NT2/D1 (cell line): ENCODE measurements around the gene GNG12.

Experiments used
- DNase-seq: peaks from one replicate; pipeline ENCODE4 v3.0.0-alpha.2; 2011; ENCODE audit warnings: low read depth, low spot score
- H3K27me3 ChIP-seq: 2 replicates; pipeline ENCODE4 v1.6.0; 2011; ENCODE audit warnings: mild to moderate bottlenecking; ENCODE audit not compliant: insufficient read length, insufficient read depth
- H3K36me3 ChIP-seq: 2 replicates; pipeline ENCODE4 v1.6.1; 2011; ENCODE audit warnings: mild to moderate bottlenecking, low read length, mixed read lengths; ENCODE audit not compliant: insufficient read depth, insufficient read length
- H3K4me1 ChIP-seq: 2 replicates; pipeline ENCODE4 v1.5.1; 2011; ENCODE audit not compliant: insufficient read depth, insufficient read length
- H3K4me3 ChIP-seq: 2 replicates; pipeline ENCODE4 v1.5.1; 2011; ENCODE audit warnings: low read depth; ENCODE audit not compliant: insufficient read length
- H3K9ac ChIP-seq: 2 replicates; pipeline ENCODE4 v1.6.0; 2011; ENCODE audit warnings: low read depth; ENCODE audit not compliant: insufficient read length
- H3K9me3 ChIP-seq: 2 replicates; pipeline ENCODE4 v1.5.1; 2011; ENCODE audit warnings: mild to moderate bottlenecking, low read length; ENCODE audit not compliant: insufficient read depth
- SUZ12 ChIP-seq: IDR thresholded peaks from 2 replicates; pipeline ENCODE4 v1.6.1; 2011; ENCODE audit not compliant: insufficient read length, insufficient read depth; ENCODE audit errors: extremely low read depth
- YY1 ChIP-seq: IDR thresholded peaks from 2 replicates; pipeline ENCODE4 v1.6.1; 2011; ENCODE audit not compliant: insufficient read length, insufficient read depth
- ZNF274 ChIP-seq: IDR thresholded peaks from 2 replicates; pipeline ENCODE4 v1.6.1; 2011; ENCODE audit warnings: mild to moderate bottlenecking, low read depth, low read length

Gene GNG12

DNA sequence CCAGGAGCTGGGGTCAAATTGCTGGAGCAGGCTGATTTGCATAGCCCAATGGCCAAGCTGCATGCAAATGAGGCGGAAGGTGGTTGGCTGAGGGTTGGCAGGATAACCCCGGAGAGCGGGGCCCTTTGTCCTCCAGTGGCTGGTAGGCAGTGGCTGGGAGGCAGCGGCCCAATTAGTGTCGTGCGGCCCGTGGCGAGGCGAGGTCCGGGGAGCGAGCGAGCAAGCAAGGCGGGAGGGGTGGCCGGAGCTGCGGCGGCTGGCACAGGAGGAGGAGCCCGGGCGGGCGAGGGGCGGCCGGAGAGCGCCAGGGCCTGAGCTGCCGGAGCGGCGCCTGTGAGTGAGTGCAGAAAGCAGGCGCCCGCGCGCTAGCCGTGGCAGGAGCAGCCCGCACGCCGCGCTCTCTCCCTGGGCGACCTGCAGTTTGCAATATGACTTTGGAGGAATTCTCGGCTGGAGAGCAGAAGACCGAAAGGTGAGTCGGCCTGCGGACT, 148.2 kb downstream of the GNG12 start, which contains the start of gene GADD45A:
GADD45A (plus strand) TSS at position 135 of the 491 bp plus-strand sequence; CDS start at position 429, 294 bp downstream.
- no peaks in the 10 kb centered on the region for H3K27me3 ChIP-seq
- DNase-seq = peak; percentile 100
- peak within 1 kb of the TSS; percentile 99 for H3K9ac ChIP-seq
- peaks cover 44% of the 10 kb centered on the region for H3K36me3 ChIP-seq
- peaks cover 2% of the 10 kb centered on the region for H3K4me1 ChIP-seq
- no peak for TF ChIP-seq SUZ12
- TF ChIP-seq ZNF274 = no peak
- TF ChIP-seq YY1 = no peak
- H3K4me3 ChIP-seq = peak within 1 kb of the TSS; percentile 99
- H3K9me3 ChIP-seq = no peaks in the 10 kb centered on the region

DNA sequence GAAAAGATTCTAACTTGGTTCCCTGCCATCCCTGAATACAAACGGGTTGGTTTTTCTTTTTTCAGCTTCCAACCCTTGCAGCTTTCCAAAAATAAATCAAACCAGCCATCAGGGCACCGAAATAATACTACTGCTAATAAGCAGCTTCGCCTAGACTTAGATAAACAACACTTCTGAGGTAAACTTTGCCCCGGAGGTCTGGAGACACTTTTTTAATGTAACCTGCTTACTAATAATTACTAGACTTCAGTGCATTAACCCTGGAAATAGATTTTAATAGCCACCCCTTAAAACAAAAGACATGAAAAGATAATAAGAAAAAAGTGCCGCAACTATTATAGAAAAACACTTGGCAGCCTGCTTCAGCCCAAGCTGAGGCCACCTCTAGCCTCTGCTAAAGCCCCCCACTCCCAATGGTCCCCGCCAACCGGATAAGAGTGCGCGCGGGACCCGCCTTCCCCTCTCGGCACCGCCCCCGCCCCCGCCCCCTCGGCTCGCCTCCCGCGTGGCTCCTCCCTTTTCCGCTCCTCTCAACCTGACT, 148.7 kb downstream of the GNG12 start:
- Histone ChIP-seq H3K4me3 (no peak overlapping the region), H3K4me1 (peaks cover 2% of the 10 kb centered on the region)
- DNase-seq = no peak

DNA sequence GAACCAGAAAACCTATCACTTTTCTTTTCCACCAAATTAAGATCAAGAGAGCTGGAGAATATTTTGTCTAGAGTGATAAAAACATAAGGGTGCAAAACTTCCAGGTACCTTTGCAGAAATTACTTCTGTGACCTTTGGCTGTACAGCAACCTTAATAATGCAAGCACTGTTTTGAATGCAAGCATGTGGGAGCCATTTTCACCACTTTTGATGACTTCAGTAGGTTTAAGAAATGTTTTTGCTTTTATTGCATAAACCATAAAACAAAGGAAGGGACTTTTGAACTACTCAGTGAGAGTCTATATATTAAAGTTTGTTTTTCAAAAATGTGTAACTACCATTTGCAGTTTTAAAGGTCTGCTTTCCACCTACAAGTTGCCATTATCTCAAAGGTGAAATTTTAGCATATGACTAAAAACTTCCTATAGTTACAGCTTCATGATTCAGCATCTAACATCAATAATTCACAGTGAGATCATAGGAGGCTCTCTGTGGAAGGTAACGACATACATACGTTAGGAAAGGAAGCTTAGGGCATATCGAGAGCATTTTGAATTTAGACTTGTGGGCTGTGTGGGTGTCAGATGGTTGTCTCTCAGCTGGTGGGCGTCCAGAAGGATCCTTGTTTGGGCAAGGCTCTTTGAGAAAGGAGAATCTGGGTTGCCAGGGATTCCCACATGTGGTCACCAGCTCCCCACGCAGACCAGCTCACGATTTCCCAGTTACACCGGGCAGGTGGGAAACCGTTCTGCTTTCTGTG, 149.3 kb downstream of the GNG12 start:
- peaks cover 34% of the 10 kb centered on the region for H3K36me3 ChIP-seq
- H3K4me1 ChIP-seq = peaks cover 2% of the 10 kb centered on the region
- no peak overlapping the region for H3K4me3 ChIP-seq

More for the DNA sequence above, 148.7 kb downstream of the GNG12 start:
- no peak overlapping the region for H3K9ac ChIP-seq
- H3K36me3 ChIP-seq = peaks cover 39% of the 10 kb centered on the region
- TF ChIP-seq YY1 (no peak), SUZ12 (no peak), ZNF274 (no peak)
- H3K9me3 ChIP-seq = no peaks in the 10 kb centered on the region
- H3K27me3 ChIP-seq = no peaks in the 10 kb centered on the region

GRCh38 chr1:67683316-67683715, 150.0 kb downstream of the GNG12 start:
- Histone ChIP-seq H3K9me3 (no peaks in the 10 kb centered on the region), H3K36me3 (peaks cover 28% of the 10 kb centered on the region), H3K4me1 (peaks cover 2% of the 10 kb centered on the region), H3K4me3 (no peak overlapping the region), H3K27me3 (no peaks in the 10 kb centered on the region), H3K9ac (no peak overlapping the region)
- no peak for DNase-seq
- TF ChIP-seq SUZ12 (no peak), YY1 (no peak)

More for the DNA sequence above, 149.3 kb downstream of the GNG12 start:
- Histone ChIP-seq H3K9ac (no peak overlapping the region), H3K9me3 (no peaks in the 10 kb centered on the region), H3K27me3 (no peaks in the 10 kb centered on the region)
- no peak for DNase-seq
- TF ChIP-seq YY1 (no peak), SUZ12 (no peak), ZNF274 (no peak)

- Histone ChIP-seq H3K9me3 (no peaks in the 10 kb centered on the region), H3K36me3 (peaks cover 22% of the 10 kb centered on the region), H3K27me3 (no peaks in the 10 kb centered on the region), H3K4me1 (peaks cover 2% of the 10 kb centered on the region), H3K4me3 (no peak overlapping the region), H3K9ac (no peak overlapping the region)
- no peak for TF ChIP-seq YY1
- TF ChIP-seq SUZ12 = no peak
- no peak for TF ChIP-seq ZNF274
- no peak for DNase-seq
Measured at GRCh38 chr1:67682659-67683197, 150.5 kb downstream of the GNG12 start.

- no peak for DNase-seq
- no peaks in the 10 kb centered on the region for H3K4me1 ChIP-seq
- H3K36me3 ChIP-seq = peaks cover under 1% of the 10 kb centered on the region
- no peak overlapping the region for H3K9ac ChIP-seq
- H3K27me3 ChIP-seq = no peaks in the 10 kb centered on the region
- TF ChIP-seq SUZ12 (no peak), YY1 (no peak), ZNF274 (no peak)
- H3K4me3 ChIP-seq = no peak overlapping the region
- H3K9me3 ChIP-seq = no peaks in the 10 kb centered on the region
Measured at GRCh38 chr1:67680486-67680885, 152.8 kb downstream of the GNG12 start.

- Histone ChIP-seq H3K9me3 (no peaks in the 10 kb centered on the region), H3K36me3 (no peaks in the 10 kb centered on the region), H3K4me3 (no peak overlapping the region), H3K4me1 (no peaks in the 10 kb centered on the region), H3K9ac (no peak overlapping the region), H3K27me3 (no peaks in the 10 kb centered on the region)
- TF ChIP-seq YY1 (no peak), ZNF274 (no peak), SUZ12 (no peak)
- no peak for DNase-seq
Measured at GRCh38 chr1:67679691-67680090, 153.6 kb downstream of the GNG12 start.
